Omental fat pad (tissue), 4 donors: ENCODE data around the gene ENTPD2. TPM values are rescaled to one million over a fixed set of nuclear protein-coding genes. Genes with fewer than 3 reads are reported as not detected.
A peak's percentile ranks its signal among the peaks of the same experiment; 100 is the strongest.
"Not testable (repeated sequence)": the region's sequence is repeated elsewhere in the genome, so short reads cannot be mapped to it uniquely, and the experiment has no call there.

Source experiments
- ATAC-seq: fragments of 150-250 bp; one replicate; pipeline ENCODE4 v1.9.1; 2016; ENCODE audit warnings: mild to moderate bottlenecking, moderate library complexity; ENCODE audit not compliant: low FRiP score
- DNase-seq: peaks from one replicate; pipeline ENCODE4 v3.0.0-alpha.2; 2019; ENCODE audit warnings: low spot score
- total RNA-seq, 4 donors: library from RNA; depleted of rRNA; stranded (reverse); fragments of >200 nt; gene quantifications; one replicate each; pipeline ENCODE4 v1.1.0, GENCODE V29; 2016
- TF ChIP-seq, protein P1 (sequence below), 3 donors: fragments of 450-650 bp; IDR thresholded peaks; one replicate each; pipeline ENCODE4 v1.5.1; 2016 to 2017; ENCODE audit warnings: antibody characterized with exemption in 3 of 3, mild to moderate bottlenecking in 3 of 3, moderate library complexity in 2 of 3

The ENTPD2 gene
- total RNA-seq, 4 donors from 2014 or later = 0.25 to 0.72 (median 0.28) TPM; not detected in 1

DNA sequence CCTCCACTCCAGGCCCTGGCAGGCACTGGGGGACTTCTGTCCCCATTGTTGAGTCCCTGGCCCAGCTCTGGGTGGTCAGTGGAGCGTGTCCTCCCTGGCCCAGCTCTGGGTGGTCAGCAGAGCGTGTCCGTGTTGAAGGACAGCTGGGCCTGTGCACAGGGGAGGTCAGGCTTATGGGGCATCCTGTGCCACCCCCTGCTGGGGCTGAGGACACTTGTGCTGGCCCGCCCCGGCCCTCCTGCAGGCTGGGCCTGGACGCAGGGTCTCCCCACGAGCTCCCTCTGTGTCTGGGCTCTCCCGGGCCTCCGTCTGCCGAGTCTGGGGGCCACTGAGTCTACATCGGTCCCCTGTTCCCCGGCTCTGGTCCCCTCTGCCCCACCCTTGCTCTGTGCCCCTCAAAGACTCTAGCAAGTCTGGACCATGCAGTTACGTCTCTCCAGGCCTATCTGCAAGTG is 46.0 kb downstream of the ENTPD2 start:
- DNase-seq (no peak), ATAC-seq (no peak)
- TF ChIP-seq, protein P1, sequence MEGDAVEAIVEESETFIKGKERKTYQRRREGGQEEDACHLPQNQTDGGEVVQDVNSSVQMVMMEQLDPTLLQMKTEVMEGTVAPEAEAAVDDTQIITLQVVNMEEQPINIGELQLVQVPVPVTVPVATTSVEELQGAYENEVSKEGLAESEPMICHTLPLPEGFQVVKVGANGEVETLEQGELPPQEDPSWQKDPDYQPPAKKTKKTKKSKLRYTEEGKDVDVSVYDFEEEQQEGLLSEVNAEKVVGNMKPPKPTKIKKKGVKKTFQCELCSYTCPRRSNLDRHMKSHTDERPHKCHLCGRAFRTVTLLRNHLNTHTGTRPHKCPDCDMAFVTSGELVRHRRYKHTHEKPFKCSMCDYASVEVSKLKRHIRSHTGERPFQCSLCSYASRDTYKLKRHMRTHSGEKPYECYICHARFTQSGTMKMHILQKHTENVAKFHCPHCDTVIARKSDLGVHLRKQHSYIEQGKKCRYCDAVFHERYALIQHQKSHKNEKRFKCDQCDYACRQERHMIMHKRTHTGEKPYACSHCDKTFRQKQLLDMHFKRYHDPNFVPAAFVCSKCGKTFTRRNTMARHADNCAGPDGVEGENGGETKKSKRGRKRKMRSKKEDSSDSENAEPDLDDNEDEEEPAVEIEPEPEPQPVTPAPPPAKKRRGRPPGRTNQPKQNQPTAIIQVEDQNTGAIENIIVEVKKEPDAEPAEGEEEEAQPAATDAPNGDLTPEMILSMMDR (IDR thresholded peaks at IDR 0.05) = no peak

DNA sequence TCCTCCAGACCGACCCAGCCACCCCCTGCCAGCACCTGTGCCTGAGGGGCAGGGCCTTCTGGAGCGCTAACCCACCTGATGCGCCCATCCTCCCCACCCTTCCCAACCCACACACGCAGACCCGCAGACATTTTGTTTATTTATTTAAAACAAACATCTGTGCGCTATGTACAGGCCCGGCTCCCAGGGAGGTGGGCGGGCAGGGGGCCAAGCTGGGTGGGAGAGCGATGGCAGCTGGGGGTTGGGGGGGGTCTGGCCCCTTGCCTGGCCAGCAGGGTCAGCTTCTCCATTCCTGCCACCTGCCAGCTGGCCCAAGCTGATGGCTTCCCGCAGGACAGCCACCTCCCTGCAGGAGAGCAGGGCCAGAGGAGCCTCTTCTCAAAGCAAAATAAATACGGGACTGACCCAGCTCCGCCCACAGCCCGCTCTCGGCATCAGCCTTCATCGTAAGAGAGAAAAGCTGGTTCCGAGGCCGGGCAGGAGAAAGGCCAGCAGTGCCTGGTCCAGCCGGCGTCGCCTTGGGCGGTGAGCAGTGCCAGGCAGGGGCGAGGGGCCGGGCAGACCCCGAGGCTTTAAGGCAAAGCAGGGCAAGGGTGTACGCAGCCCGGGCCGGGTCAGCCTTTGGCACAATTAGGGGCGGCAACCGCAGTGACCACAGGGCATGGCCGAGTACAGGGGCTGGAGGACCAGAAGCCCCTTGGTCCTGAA is 46.6 kb downstream of the ENTPD2 start:
- TF ChIP-seq, protein P1 (IDR thresholded peaks at IDR 0.05) = no peak

DNA sequence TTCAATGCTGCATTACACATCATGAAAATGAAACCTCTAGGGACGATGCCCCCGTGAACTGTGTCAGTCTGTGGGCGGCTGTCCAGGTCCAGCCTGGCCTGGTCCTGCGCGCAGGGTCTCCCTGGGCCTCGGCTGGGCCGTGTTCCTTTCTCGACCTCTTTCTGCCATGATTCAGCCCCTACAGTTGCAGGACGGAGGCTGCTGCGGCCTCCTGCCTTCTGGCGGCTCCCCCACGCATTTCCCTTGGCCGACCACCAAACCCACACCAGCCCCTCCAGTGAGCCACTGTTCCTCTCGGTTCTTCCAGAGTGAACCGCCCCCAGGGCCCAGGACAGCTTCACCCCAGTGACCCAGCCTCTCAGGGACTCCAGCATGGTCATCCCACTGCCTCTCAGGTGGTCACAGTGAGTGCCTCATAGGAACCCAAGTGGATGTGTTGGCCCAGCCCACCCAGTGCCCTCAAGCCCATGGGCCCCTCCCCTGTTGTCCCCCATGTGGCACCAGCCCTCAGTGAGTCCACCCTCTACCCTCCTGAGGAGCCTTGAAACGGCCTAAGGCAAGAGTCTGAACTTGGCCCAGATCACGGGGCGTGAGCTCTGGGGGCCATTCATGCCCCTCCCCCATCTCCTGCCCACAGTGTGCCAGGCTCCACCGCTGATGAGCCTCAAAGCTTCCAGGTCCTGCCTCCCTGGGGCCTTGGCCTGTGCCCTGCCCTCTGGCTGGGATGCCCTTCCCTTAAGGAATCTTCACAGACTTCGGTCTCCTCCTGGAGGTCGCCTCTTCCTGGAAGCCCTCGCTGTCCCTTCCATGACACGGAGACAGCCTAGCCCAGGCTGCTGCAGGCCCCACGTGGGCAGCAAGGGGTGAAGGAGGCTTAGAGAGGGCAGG is 47.5 kb downstream of the ENTPD2 start:
- no peak for ATAC-seq
- TF ChIP-seq, protein P1 (IDR thresholded peaks at IDR 0.05) = no peak
- no peak for DNase-seq

More for the DNA sequence above, 46.6 kb downstream of the ENTPD2 start:
- DNase-seq (no peak), ATAC-seq (peak; percentile 9)

DNA sequence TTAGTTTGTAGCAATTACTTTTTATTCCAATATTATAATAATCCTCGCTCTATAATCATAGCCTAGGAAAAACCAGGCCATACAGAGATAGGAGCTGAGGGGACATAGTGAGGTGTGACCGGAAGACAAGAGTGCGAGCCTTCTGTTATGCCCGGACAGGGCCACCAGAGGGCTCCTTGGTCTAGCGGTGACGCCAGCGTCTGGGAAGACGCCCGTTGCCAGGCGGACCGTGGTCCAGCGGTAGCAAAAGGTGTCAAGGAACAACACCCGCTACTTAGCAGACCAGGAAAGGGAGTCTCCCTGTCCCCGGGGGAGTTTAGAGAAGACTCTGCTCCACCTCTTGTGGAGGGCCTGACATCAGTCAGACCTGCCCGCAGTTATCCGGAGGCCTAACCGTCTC is 49.6 kb downstream of the ENTPD2 start:
- DNase-seq, ATAC-seq: not testable (repeated sequence)

DNA sequence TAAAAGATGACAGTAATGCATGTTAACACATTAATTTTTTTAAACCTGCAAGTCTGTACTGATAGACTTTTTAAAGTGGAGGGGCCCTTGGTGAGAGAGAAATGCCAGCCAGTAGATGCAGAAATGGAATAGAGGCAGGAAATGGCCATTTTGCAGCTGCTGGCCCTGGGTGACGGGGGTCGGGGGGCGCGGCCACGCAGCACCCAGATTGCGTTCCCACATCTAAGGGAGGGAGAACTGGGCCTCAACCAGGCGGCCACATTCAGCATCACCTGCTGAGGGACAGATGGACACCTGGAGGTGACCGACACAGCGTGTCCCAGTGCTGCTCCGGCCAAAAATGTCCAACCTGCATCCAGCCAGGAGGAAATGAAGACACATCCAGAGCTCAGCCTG is 51.2 kb downstream of the ENTPD2 start:
- no peak for ATAC-seq
- DNase-seq = no peak
- TF ChIP-seq, protein P1 (IDR thresholded peaks at IDR 0.05) = no peak

DNA sequence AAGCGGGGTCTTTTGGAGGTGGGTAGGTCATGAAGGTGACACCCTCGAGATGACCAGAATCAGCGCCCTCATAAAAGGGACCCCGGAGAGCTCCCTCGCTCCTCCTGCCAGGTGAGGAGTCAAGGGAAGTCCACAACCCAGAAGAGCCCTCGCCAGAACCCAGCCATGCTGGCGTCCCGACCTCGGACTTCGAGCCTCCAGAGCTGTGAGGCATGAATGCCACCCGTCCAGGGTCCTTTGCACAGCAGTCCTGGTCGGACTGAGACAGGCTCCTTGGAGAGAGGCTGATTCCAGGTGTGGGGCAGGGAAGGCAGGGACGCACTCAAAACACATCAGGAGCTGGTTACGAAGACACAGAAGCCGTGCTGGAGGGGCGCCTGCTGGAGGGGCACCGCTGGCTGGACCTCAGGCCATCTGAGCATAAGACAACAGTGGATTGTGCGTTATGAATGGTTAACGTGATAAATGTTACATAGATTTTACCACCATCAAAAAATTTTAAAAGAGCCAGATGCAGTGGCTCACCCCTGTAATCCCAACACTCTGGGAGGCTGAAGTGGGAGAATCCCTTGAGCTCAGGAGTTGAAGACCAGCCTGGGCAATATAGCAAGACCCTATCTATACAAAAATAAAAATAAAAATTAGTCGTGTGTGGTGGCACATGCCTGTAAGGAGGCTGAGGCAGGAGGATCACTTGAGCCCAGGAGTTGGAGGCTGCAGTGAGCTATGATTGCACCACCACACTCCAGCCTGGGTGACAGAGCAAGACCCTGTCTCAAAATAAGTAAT is 51.8 kb downstream of the ENTPD2 start:
- TF ChIP-seq, protein P1 (IDR thresholded peaks at IDR 0.05) = no peak
- no peak for ATAC-seq

More for the DNA sequence above, 51.8 kb downstream of the ENTPD2 start:
- DNase-seq = no peak
